ENCODE results near the gene CLDND1.

CLDND1 gene

GRCh38 chr3:98522544-98523281 is at the start of gene CLDND1:
Gene CLDND1, minus strand, starts transcription at chr3:98522902. Its CDS starts 1,478 bp downstream, at chr3:98521424.
- no peak for TF ChIP-seq CTCF (IDR thresholded peaks at IDR 0.05; ENCODE audit: low read depth, low read length, missing control alignments)
- peak within 1 kb of the TSS; percentile 75 for H3K4me3 ChIP-seq (replicated peaks; ENCODE audit: low read depth, low read length)
- DNase-seq (ENCODE audit: extremely low read depth, low read depth): peak; percentile 72

GRCh38 chr3:98568402-98568801 is 45.7 kb upstream of the CLDND1 start:
- no peak for DNase-seq (ENCODE audit: extremely low read depth, low read depth)
- TF ChIP-seq CTCF (IDR thresholded peaks at IDR 0.05; ENCODE audit: low read depth, low read length, missing control alignments): no peak

GRCh38 chr3:98567666-98568270 is 45.1 kb upstream of the CLDND1 start:
- no peak for DNase-seq (ENCODE audit: extremely low read depth, low read depth)
- H3K4me3 ChIP-seq (replicated peaks; ENCODE audit: low read depth, low read length): no peak overlapping the region
- no peak for TF ChIP-seq CTCF (IDR thresholded peaks at IDR 0.05; ENCODE audit: low read depth, low read length, missing control alignments)

More at GRCh38 chr3:98568402-98568801, 45.7 kb upstream of the CLDND1 start:
- no peak overlapping the region for H3K4me3 ChIP-seq (replicated peaks; ENCODE audit: low read depth, low read length)

- H3K4me3 ChIP-seq (replicated peaks; ENCODE audit: low read depth, low read length): no peak overlapping the region
- no peak for DNase-seq (ENCODE audit: extremely low read depth, low read depth)
- no peak for TF ChIP-seq CTCF (IDR thresholded peaks at IDR 0.05; ENCODE audit: low read depth, low read length, missing control alignments)
Measured at GRCh38 chr3:98565843-98566242, 43.1 kb upstream of the CLDND1 start.

GRCh38 chr3:98565237-98565643 is 42.5 kb upstream of the CLDND1 start:
- TF ChIP-seq CTCF (IDR thresholded peaks at IDR 0.05; ENCODE audit: low read depth, low read length, missing control alignments): no peak

GRCh38 chr3:98564282-98565005 is 41.7 kb upstream of the CLDND1 start:
- TF ChIP-seq CTCF (IDR thresholded peaks at IDR 0.05; ENCODE audit: low read depth, low read length, missing control alignments): no peak
- no peak for DNase-seq (ENCODE audit: extremely low read depth, low read depth)
- no peak overlapping the region for H3K4me3 ChIP-seq (replicated peaks; ENCODE audit: low read depth, low read length)

More at GRCh38 chr3:98565237-98565643, 42.5 kb upstream of the CLDND1 start:
- DNase-seq (ENCODE audit: extremely low read depth, low read depth): peak; percentile 29
- no peak overlapping the region for H3K4me3 ChIP-seq (replicated peaks; ENCODE audit: low read depth, low read length)
